ENCODE measurements around the gene EPHA5.

EPHA5 gene

GRCh38 chr4:65670331-65671031, at the start of gene EPHA5:
EPHA5 (minus strand) TSS chr4:65670489; CDS start chr4:65669742, 747 bp downstream.
- peak in 12 of 14 donors; percentile 7 to 80 (median 54) for DNase-seq

- DNase-seq = no peak
Observed at GRCh38 chr4:65719635-65720034, 49.3 kb upstream of the EPHA5 start.

- DNase-seq = no peak
Observed at GRCh38 chr4:65698631-65699030, 28.3 kb upstream of the EPHA5 start.

- no peak for DNase-seq
Observed at GRCh38 chr4:65696436-65696835, 26.1 kb upstream of the EPHA5 start.

DNA sequence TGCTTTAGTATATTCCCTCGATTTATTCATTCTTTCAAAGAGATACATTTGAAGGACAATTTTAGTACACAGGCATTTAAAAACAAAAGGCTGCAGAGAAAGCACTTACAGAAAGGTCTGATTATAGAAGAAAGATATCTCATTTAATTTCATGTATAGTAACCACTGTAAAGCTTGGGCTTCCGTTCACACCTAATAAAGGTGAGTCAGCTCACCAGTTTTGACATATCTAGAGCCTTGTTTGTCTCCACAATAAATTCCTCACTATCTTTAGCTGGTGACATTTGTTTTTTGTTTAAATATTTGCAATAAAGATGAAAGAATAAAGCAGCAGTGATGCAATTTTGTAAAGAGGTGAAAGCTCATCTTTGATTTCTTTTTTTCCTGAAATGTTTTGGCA, 1.1 kb upstream of the EPHA5 start:
- DNase-seq = no peak

GRCh38 chr4:65670020-65670330, 314 bp downstream of the EPHA5 start:
- no peak for DNase-seq

DNA sequence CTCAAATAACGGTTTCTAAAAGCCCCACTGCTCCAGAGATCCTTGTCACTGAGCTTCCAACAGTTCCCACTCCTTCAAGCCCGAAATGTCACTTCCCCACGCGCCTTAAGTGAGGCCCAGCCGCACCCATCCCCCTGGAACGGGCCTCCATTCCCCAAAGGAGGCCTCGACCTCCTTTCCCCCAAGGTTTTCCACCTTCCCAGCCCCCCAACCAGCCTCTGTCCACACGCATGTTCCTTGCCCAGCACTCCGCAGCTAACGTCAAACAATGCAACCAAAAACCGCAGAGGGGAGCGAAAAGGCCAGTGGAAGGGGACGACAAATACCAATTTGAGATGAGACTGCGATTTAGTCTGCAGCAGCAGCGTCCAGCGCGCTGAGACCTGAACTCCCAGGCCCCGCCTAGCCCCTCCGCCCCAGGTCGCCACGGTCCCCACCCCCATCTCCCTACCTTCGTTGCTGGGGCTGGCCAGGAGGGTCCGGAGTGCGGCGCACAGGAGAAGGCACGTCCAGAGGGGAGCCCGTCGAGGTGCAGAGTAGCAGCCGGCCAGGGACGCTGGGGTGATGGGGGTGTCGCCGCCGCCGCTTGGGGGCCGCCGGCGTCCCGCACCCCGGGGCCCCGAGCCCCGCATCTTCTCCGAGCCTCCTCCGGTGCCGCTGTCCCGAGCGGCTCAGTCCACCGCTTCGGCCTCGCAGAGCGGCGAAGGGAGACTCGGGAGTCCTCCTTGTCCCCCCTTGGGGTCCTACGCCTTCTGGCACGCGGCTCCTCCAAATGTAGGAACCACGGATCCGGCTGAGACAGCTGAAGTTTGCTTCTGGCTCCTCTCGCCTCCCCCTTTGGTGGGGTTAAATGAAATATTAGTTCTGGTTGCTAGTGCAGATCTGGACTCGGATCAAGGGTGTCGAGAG, 924 bp downstream of the EPHA5 start:
- DNase-seq = peak in 7 of 14 donors; percentile 10 to 50 (median 33)

- peak in 10 of 14 donors; percentile 2 to 54 (median 29) for DNase-seq
Observed at GRCh38 chr4:65668201-65669089, 1.8 kb downstream of the EPHA5 start.

DNA sequence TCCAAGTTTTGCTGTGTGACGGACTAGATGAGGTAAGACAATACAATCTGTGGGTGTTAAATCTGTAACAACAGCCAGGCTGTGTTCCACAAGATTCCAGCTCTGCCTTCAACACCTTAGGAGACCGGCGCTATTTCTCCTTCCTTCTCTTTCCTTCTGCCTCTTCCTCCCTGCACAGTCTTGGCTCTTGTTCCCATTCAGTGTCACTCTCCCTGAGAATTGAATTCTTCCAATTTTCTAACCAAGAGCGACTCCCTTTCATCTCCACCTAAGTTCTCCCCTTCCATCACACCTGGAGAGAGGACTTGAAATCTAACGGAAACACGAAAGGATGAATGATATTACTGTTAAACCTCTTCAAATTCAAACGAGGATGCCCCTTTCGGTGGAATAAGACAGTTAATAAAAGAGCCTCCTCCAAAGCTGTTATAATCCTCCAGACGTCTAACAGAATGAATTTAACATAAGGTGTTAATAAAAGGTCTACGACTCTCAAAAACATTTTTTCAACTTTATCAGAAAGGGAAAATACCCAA, 2.7 kb downstream of the EPHA5 start:
- DNase-seq = no peak

DNA sequence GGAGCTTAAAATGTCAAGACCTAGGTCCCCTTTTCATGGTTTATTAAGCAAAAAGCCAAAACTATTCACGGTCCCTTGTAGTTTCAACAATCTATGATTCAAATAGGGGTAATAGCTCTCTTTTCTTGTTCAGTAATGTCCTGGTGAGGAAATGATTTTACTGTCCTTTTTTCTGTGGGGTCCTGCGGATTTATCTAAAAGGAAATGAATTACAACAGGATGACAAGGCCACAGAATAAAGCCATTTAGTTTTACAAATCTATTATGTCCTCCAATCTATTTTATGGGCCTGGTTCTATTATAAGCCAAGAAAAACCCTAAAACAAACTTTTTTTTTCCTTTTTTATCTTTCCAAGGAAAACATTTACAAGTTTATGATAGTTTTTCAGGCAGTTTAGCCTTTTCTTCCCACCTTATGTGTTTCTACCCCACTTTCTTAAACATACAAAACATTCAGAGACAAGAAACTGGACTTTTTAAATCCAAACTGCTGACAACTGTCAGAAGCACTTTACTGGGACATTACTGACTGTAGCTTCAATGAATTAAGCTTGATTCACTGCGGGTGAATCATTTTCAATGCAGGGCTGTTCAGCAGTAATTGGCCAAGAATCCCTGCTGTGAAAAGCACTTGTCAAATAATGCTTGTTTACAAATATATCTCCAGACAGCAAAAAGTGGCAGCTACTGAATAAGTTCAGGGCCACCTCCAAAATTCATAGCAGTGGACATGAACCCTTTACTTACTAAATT, 4.3 kb downstream of the EPHA5 start:
- DNase-seq = no peak

DNA sequence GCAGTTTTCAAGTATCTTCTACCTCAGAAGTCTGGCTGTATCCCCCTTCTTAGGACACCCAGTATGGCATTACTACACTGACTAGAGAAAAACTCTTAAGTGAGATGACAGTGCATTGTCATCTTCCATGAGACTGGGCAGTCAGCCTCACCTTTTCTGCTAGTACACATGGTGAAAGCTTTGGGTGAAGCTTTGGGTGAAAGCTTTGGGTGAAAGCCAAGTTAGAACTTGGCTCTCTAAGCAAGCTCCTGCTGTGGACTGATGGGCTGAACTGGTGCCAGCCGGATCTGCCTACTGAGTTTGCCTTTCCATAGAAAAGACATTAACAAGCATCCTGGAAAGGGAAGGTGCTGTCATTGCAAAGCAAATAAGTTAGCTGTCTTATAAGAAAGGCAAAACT, 8.8 kb downstream of the EPHA5 start:
- DNase-seq = peak in 3 of 14 donors; percentile 3 to 6 (median 5)

GRCh38 chr4:65658117-65658516, 12.2 kb downstream of the EPHA5 start:
- DNase-seq = no peak

- DNase-seq = no peak
Observed at GRCh38 chr4:65656008-65656407, 14.3 kb downstream of the EPHA5 start.

GRCh38 chr4:65654976-65655375, 15.3 kb downstream of the EPHA5 start:
- no peak for DNase-seq

GRCh38 chr4:65653740-65654361, 16.4 kb downstream of the EPHA5 start:
- DNase-seq = no peak

DNA sequence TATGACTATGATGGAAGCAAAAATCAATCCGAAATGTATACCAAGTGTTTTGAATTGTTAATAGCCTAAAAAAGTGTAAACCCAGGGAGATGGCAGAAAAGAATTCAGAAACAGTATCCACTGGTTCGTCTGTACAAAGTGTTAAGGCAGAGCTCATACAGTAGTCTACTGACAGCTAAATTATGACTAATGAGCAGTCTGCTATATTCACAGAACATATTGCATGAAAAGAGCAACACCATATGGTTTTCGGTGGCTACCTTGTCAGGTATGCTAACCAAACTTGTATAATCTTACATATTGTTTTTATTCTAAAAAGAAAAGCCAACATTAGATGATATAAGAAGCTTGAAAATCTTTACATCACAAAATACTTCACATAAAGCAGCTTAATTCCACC, 18.5 kb downstream of the EPHA5 start:
- DNase-seq = no peak

DNA sequence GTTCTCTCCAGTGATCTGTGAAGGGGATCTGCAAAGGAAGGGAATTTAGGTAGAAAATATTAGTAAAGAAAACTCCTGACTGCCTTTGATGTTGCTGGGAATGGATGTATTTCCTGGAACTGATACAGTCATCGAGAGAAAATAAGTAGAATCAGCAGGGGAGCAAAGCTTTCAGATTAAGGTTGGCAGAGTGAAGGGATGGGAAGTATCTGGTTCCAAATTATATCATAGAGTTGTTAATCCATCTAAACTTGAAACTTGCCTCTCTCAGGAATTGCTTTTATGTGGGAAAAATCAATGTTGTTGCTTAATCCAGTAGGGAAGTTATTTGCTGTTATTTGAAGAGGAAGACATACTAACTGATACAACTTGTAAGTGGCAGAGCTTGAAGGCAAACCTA, 19.3 kb downstream of the EPHA5 start:
- DNase-seq = no peak

- DNase-seq = no peak
Observed at GRCh38 chr4:65646136-65646535, 24.2 kb downstream of the EPHA5 start.

- no peak for DNase-seq
Observed at GRCh38 chr4:65645185-65645584, 25.1 kb downstream of the EPHA5 start.

- no peak for DNase-seq
Observed at GRCh38 chr4:65635051-65635821, 35.1 kb downstream of the EPHA5 start.

Data from C1 segment of cervical spinal cord (tissue), 14 donors.